ENCODE data around the gene GREB1. TPM values are rescaled to one million over a fixed set of nuclear protein-coding genes. Genes with fewer than 3 reads are reported as not detected.

Gene GREB1
- total RNA-seq, 1 experiment from 2014 or later = 14.7 TPM

GRCh38 chr2:11534071-11534745 is 363 bp downstream of the GREB1 start:
- in situ Hi-C loops (cut with HindIII; ENCODE audit: low sequenced_read_pairs) = no loop called here
- DNase-seq (ENCODE audit: low spot score) = no peak

- no peak for DNase-seq (ENCODE audit: low spot score)
- in situ Hi-C loops (cut with HindIII; ENCODE audit: low sequenced_read_pairs) = no loop called here
Observed at GRCh38 chr2:11534746-11535484, 1.1 kb downstream of the GREB1 start.

- no peak for DNase-seq (ENCODE audit: low spot score)
- in situ Hi-C loops (cut with HindIII; ENCODE audit: low sequenced_read_pairs) = no loop called here
Observed at GRCh38 chr2:11535899-11536344, 2.1 kb downstream of the GREB1 start.

GRCh38 chr2:11537951-11538350 is 4.1 kb downstream of the GREB1 start:
- in situ Hi-C loops (cut with HindIII; ENCODE audit: low sequenced_read_pairs) = no loop called here
- no peak for DNase-seq (ENCODE audit: low spot score)

- no peak for DNase-seq (ENCODE audit: low spot score)
- in situ Hi-C loops (cut with HindIII; ENCODE audit: low sequenced_read_pairs) = no loop called here
Observed at GRCh38 chr2:11539317-11540147, 5.7 kb downstream of the GREB1 start.

- in situ Hi-C loops (cut with HindIII; ENCODE audit: low sequenced_read_pairs) = no loop called here
- no peak for DNase-seq (ENCODE audit: low spot score)
Observed at GRCh38 chr2:11540148-11540995, 6.5 kb downstream of the GREB1 start.

- in situ Hi-C loops (cut with HindIII; ENCODE audit: low sequenced_read_pairs) = no loop called here
- DNase-seq (ENCODE audit: low spot score) = no peak
Observed at GRCh38 chr2:11540996-11541692, 7.3 kb downstream of the GREB1 start.

GRCh38 chr2:11541693-11542274 is 7.9 kb downstream of the GREB1 start:
- DNase-seq (ENCODE audit: low spot score) = no peak
- in situ Hi-C loops (cut with HindIII; ENCODE audit: low sequenced_read_pairs) = no loop called here

GRCh38 chr2:11542275-11542819 is 8.5 kb downstream of the GREB1 start:
- no peak for DNase-seq (ENCODE audit: low spot score)
- in situ Hi-C loops (cut with HindIII; ENCODE audit: low sequenced_read_pairs) = no loop called here

GRCh38 chr2:11543337-11544216 is 9.7 kb downstream of the GREB1 start:
- no peak for DNase-seq (ENCODE audit: low spot score)
- in situ Hi-C loops (cut with HindIII; ENCODE audit: low sequenced_read_pairs) = no loop called here

- in situ Hi-C loops (cut with HindIII; ENCODE audit: low sequenced_read_pairs) = no loop called here
- no peak for DNase-seq (ENCODE audit: low spot score)
Observed at GRCh38 chr2:11546072-11546471, 12.2 kb downstream of the GREB1 start.

- no peak for DNase-seq (ENCODE audit: low spot score)
- in situ Hi-C loops (cut with HindIII; ENCODE audit: low sequenced_read_pairs) = no loop called here
Observed at GRCh38 chr2:11547912-11548497, 14.2 kb downstream of the GREB1 start.

GRCh38 chr2:11550302-11550701 is 16.5 kb downstream of the GREB1 start:
- DNase-seq (ENCODE audit: low spot score) = no peak
- in situ Hi-C loops (cut with HindIII; ENCODE audit: low sequenced_read_pairs) = no loop called here

GRCh38 chr2:11550901-11551568 is 17.2 kb downstream of the GREB1 start:
- DNase-seq (ENCODE audit: low spot score) = no peak
- in situ Hi-C loops (cut with HindIII; ENCODE audit: low sequenced_read_pairs) = no loop called here

GRCh38 chr2:11551569-11552259 is 17.9 kb downstream of the GREB1 start:
- in situ Hi-C loops (cut with HindIII; ENCODE audit: low sequenced_read_pairs) = no loop called here
- DNase-seq (ENCODE audit: low spot score) = no peak

- no peak for DNase-seq (ENCODE audit: low spot score)
- in situ Hi-C loops (cut with HindIII; ENCODE audit: low sequenced_read_pairs) = no loop called here
Observed at GRCh38 chr2:11552260-11552638, 18.4 kb downstream of the GREB1 start.

Data from G401 (cell line).